B cell (primary cell): ENCODE measurements around the gene PITPNM1. TPM values are rescaled to one million over a fixed set of nuclear protein-coding genes. Genes with fewer than 3 reads are reported as not detected.

Experiments
- ATAC-seq: fragments of 200-7000 bp; cut with Tn5 transposase; one replicate; pipeline ENCODE4 v1.10.0; 2021; ENCODE audit warnings: low read depth, mild to moderate bottlenecking, moderate number of reproducible peaks, moderate library complexity
- CTCF ChIA-PET: fragments of 350-600 bp; sonication (Branson Sonifier 250); formaldehyde crosslinking; loops from one replicate; lab custom pipeline; 2021; ENCODE audit warnings: antibody characterized with exemption, inconsistent platforms; lab: Charles Lee
- POLR2A ChIA-PET: fragments of 350-600 bp; sonication (Branson Sonifier 250); formaldehyde crosslinking; loops from one replicate; lab custom pipeline; 2021; ENCODE audit warnings: antibody characterized with exemption; lab: Charles Lee
- DNase-seq: peaks from one replicate; pipeline ENCODE4 v3.0.0; 2013
- H2AFZ ChIP-seq: 2 replicates; pipeline ENCODE4 v1.6.1; 2012; ENCODE audit warnings: mild to moderate bottlenecking, low read depth, low read length; ENCODE audit not compliant: insufficient read depth, poor library complexity, severe bottlenecking
- H3K27ac ChIP-seq, 2 donors: 1 replicate in 1 of 2; 2 replicates in 1 of 2; pipeline ENCODE4 v1.5.1; 2012 to 2013; ENCODE audit warnings: low read length in 2 of 2, mild to moderate bottlenecking in 2 of 2, moderate library complexity in 1 of 2
- H3K27me3 ChIP-seq, 4 experiments: fragments of 200-600 bp in 1 of 4; sonication (generic) in 1 of 4; replicated peaks in 1 of 4; 1 replicate in 2 of 4; 2 replicates in 2 of 4; pipeline versions ENCODE4 v1.6.1 to v1.7.0; 2013 to 2016; ENCODE audit warnings: low read length in 3 of 4, mild to moderate bottlenecking in 2 of 4, mixed read lengths in 1 of 4, moderate library complexity in 1 of 4; ENCODE audit not compliant: insufficient read depth in 4 of 4, control insufficient read depth in 3 of 4; ENCODE audit errors: control extremely low read depth in 1 of 4
- H3K36me3 ChIP-seq, 2 experiments: replicated peaks in 1 of 2; 1 replicate in 1 of 2; 2 replicates in 1 of 2; pipeline versions ENCODE4 v1.6.1 to v1.7.1; 2013; ENCODE audit warnings: low read length in 1 of 2; ENCODE audit not compliant: insufficient read depth in 2 of 2, control insufficient read depth in 1 of 2; ENCODE audit errors: control extremely low read depth in 1 of 2, extremely low read depth in 1 of 2
- H3K4me1 ChIP-seq, 2 donors: fragments of 200-600 bp in 1 of 2; sonication (generic) in 1 of 2; 1 replicate in 1 of 2; 2 replicates in 1 of 2; pipeline versions ENCODE4 v1.5.1 to v1.6.1; 2013 to 2017; ENCODE audit warnings: low read length in 2 of 2; ENCODE audit not compliant: control insufficient read depth in 2 of 2, insufficient read depth in 2 of 2
- H3K4me2 ChIP-seq: replicated peaks from 2 replicates; pipeline ENCODE3; 2012; ENCODE audit warnings: mild to moderate bottlenecking, low read depth, low read length; ENCODE audit not compliant: poor library complexity, severe bottlenecking
- H3K4me3 ChIP-seq, 5 experiments: fragments of 200-600 bp in 1 of 5; sonication (generic) in 1 of 5; 1 replicate in 3 of 5; 2 replicates in 2 of 5; pipeline versions ENCODE4 v1.5.1 to v1.7.0; 2011 to 2016; ENCODE audit warnings: low read length in 4 of 5, mild to moderate bottlenecking in 4 of 5, low read depth in 2 of 5, control low read depth in 1 of 5, moderate library complexity in 1 of 5; ENCODE audit not compliant: insufficient read depth in 1 of 5; ENCODE audit errors: control extremely low read depth in 1 of 5, extremely low read depth in 1 of 5
- H3K79me2 ChIP-seq: fragments of 200-600 bp; sonication (generic); one replicate; pipeline ENCODE4 v1.6.0; 2016; ENCODE audit warnings: low read length; ENCODE audit not compliant: control insufficient read depth, insufficient read depth
- H3K9ac ChIP-seq: fragments of 200-600 bp; sonication (generic); 2 replicates; pipeline ENCODE4 v1.6.1; 2017; ENCODE audit warnings: mild to moderate bottlenecking, low read length, moderate library complexity
- H3K9me3 ChIP-seq, 3 donors: one replicate each; pipeline versions ENCODE4 v1.6.1 to v1.7.1; 2013; ENCODE audit warnings: low read length in 2 of 3; ENCODE audit not compliant: control insufficient read depth in 2 of 3, insufficient read depth in 1 of 3; ENCODE audit errors: control extremely low read depth in 1 of 3
- H4K20me1 ChIP-seq: 2 replicates; pipeline ENCODE4 v1.6.0; 2012; ENCODE audit warnings: mild to moderate bottlenecking, low read length; ENCODE audit not compliant: insufficient read depth, control insufficient read depth, poor library complexity, severe bottlenecking
- H3K27ac Mint-ChIP-seq: one replicate; pipeline ENCODE4 v1.8.0; 2021; ENCODE audit warnings: mixed read lengths
- H3K27me3 Mint-ChIP-seq: one replicate; pipeline ENCODE4 v1.8.0; 2021; ENCODE audit warnings: mixed read lengths
- H3K4me1 Mint-ChIP-seq: one replicate; pipeline ENCODE4 v1.8.0; 2021; ENCODE audit warnings: mixed read lengths
- H3K4me3 Mint-ChIP-seq: one replicate; pipeline ENCODE4 v1.8.0; 2021; ENCODE audit warnings: mixed read lengths
- H3K9me3 Mint-ChIP-seq: one replicate; pipeline ENCODE4 v1.8.0; 2022; ENCODE audit warnings: mixed read lengths; ENCODE audit not compliant: insufficient read depth
- CTCF ChIP-seq: fragments of 200-600 bp; IDR thresholded peaks from one replicate; pipeline ENCODE4 v1.8.0; 2022; ENCODE audit warnings: antibody characterized with exemption, mild to moderate bottlenecking
- EZH2 ChIP-seq: IDR thresholded peaks from 2 replicates; pipeline ENCODE4 v1.6.1; 2012; ENCODE audit warnings: borderline replicate concordance, low read depth, mild to moderate bottlenecking, moderate library complexity, low read length; ENCODE audit not compliant: insufficient read depth, poor library complexity, severe bottlenecking
- WGBS: methylation state at CpG from one replicate; pipeline ENCODE4 v1.1.5; 2013; ENCODE audit warnings: missing lambda C conversion rate; ENCODE audit not compliant: insufficient coverage; 5-methylcytosine and 5-hydroxymethylcytosine counted together
- intact Hi-C: fragments of 100-400 bp; cut with micrococcal nuclease; formaldehyde crosslinking; loops from one replicate; pipeline ENCODE4 v1.10.0; 2022
- polyA plus RNA-seq: library from polyadenylated mRNA; depleted of rRNA; stranded (reverse); fragments of >200 nt; gene quantifications from 2 replicates; pipeline ENCODE4 v1.2.3, GENCODE V29; 2012
- total RNA-seq, 2 donors: library from RNA; stranded (reverse); fragments of 120-200 nt in 1 of 2; gene quantifications; 1 replicate in 1 of 2; 2 replicates in 1 of 2; pipeline versions ENCODE4 v1.2.3 to v1.2.4, GENCODE V29; 2013 to 2022

PITPNM1 gene
- total and polyA plus RNA-seq, 2 donors (not counting 1 experiment from before 2014, with no cell fraction given) = 152 to 166 TPM

- H3K27ac ChIP-seq = no peak overlapping the region
- H3K9me3 ChIP-seq = no peaks in the 10 kb centered on the region
- H3K4me2 ChIP-seq = no peak overlapping the region
- POLR2A ChIA-PET = no interaction called here
- no peaks in the 10 kb centered on the region for H3K4me1 ChIP-seq
- no peak overlapping the region for H2AFZ ChIP-seq
- Mint-ChIP-seq H3K4me3 (no peak overlapping the region), H3K27ac (no peak overlapping the region), H3K9me3 (no peaks in the 10 kb centered on the region), H3K27me3 (peaks cover 3% of the 10 kb centered on the region), H3K4me1 (no peaks in the 10 kb centered on the region)
- H4K20me1 ChIP-seq = no peaks in the 10 kb centered on the region
- 100% methylated on average over 1 of the region's 3 CpGs for WGBS
- intact Hi-C loops = no loop called here
- H3K27me3 ChIP-seq = peaks cover 0 to 4% (median 0%) of the 10 kb centered on the region in 4 experiments
- H3K4me3 ChIP-seq = no peak overlapping the region
- no peak for ATAC-seq
- CTCF ChIA-PET = no interaction called here
- TF ChIP-seq CTCF (no peak), EZH2 (no peak)
- no peak for DNase-seq
- H3K9ac ChIP-seq = no peak overlapping the region
- no peaks in the 10 kb centered on the region for H3K36me3 ChIP-seq
- no peaks in the 10 kb centered on the region for H3K79me2 ChIP-seq
Measured at GRCh38 chr11:67542169-67542568, 37.0 kb upstream of the PITPNM1 start.

GRCh38 chr11:67541198-67541597 is 36.0 kb upstream of the PITPNM1 start:
- no peak for ATAC-seq
- H3K9ac ChIP-seq = no peak overlapping the region
- intact Hi-C loops = no loop called here
- no peak for TF ChIP-seq CTCF
- TF ChIP-seq EZH2 = no peak
- H3K27me3 ChIP-seq = no peaks in the 10 kb centered on the region
- Mint-ChIP-seq H3K4me3 (no peak overlapping the region), H3K4me1 (no peaks in the 10 kb centered on the region), H3K27me3 (peaks cover 3% of the 10 kb centered on the region), H3K9me3 (no peaks in the 10 kb centered on the region), H3K27ac (no peak overlapping the region)
- CTCF ChIA-PET = no interaction called here
- H3K4me1 ChIP-seq = no peaks in the 10 kb centered on the region
- H3K4me3 ChIP-seq = no peak overlapping the region
- WGBS = 95% methylated on average over 6 of the region's 6 CpGs
- H3K36me3 ChIP-seq = no peaks in the 10 kb centered on the region
- no peaks in the 10 kb centered on the region for H3K79me2 ChIP-seq
- H2AFZ ChIP-seq = no peak overlapping the region
- H3K4me2 ChIP-seq = no peak overlapping the region
- POLR2A ChIA-PET = no interaction called here
- no peak overlapping the region for H3K27ac ChIP-seq
- no peak for DNase-seq
- H4K20me1 ChIP-seq = no peaks in the 10 kb centered on the region
- H3K9me3 ChIP-seq = no peaks in the 10 kb centered on the region
